ENCODE measurements around the gene PKDCC.

PKDCC gene

GRCh38 chr2:42087137-42087856, 39.5 kb downstream of the PKDCC start:
- no peak for DNase-seq (ENCODE audit: low read depth in 2 of 2)

- no peak for DNase-seq (ENCODE audit: low read depth in 2 of 2)
Measured at GRCh38 chr2:42087857-42088195, 40.0 kb downstream of the PKDCC start.

DNA sequence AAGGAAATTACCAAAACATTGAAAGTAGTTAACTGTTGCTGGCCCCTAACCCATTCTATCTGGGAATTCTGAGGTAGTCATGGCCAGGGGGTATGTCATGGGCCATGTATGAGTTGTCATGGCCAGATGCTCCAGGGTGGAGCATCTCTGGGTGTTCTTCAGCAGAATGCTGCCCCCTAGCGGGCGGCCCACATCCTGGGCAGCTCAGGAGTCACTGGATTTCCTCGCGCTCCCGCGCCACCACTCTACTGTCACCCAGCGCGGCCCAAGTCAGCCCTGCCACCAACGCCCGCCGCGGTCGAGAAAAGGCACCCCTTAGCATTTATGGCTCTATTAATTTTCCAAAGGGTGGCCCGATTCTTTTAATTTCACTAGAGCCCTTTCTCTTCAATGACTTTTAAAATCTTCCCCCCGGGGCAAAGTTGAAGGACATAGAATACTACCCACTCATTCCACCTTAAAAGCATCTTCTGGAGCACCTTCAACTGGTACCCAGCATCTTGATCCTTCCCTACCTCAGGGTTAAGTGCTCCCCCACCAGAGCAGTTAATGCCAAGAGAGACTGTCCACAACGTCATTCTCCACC, 41.6 kb downstream of the PKDCC start:
- no peak for DNase-seq (ENCODE audit: low read depth in 2 of 2)

DNA sequence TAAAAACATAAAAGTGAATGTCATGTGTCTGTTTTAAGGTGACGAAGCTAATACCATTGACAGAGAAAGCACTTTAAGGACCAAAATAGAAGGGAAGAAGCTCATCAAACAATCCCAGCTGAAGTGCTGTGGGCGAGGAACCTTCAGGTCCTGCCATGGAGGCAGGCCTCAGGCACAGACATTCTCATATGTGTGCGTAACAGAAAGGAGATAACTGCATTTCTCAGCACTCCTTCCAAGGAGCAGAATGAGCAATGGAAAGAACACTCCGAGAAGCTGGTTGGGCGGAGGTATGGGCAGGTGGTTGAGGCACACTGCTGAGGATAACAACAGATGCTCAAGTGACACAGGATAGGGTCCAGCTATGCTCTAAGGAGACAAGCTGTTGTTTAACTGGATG, 42.4 kb downstream of the PKDCC start:
- no peak for DNase-seq (ENCODE audit: low read depth in 2 of 2)

DNA sequence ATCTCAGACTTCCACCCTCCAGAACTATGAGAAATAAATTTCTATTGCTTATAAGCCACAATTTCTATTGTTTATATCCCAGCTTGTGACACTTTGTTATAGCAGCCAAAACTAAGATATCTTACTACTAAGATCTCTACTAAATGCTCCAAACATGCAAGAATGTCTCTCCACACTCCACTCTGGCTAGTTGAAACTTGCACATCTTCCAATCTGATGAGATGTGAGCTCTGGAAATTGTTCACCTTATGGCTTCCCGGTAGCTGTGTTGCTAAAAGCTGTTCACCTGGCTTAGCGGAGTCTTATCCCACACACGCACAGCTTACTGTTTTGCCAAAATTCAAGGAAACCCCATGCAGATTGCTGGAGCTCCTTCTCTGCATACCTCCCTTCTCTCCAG, 43.9 kb downstream of the PKDCC start:
- DNase-seq (ENCODE audit: low read depth in 2 of 2) = no peak

DNA sequence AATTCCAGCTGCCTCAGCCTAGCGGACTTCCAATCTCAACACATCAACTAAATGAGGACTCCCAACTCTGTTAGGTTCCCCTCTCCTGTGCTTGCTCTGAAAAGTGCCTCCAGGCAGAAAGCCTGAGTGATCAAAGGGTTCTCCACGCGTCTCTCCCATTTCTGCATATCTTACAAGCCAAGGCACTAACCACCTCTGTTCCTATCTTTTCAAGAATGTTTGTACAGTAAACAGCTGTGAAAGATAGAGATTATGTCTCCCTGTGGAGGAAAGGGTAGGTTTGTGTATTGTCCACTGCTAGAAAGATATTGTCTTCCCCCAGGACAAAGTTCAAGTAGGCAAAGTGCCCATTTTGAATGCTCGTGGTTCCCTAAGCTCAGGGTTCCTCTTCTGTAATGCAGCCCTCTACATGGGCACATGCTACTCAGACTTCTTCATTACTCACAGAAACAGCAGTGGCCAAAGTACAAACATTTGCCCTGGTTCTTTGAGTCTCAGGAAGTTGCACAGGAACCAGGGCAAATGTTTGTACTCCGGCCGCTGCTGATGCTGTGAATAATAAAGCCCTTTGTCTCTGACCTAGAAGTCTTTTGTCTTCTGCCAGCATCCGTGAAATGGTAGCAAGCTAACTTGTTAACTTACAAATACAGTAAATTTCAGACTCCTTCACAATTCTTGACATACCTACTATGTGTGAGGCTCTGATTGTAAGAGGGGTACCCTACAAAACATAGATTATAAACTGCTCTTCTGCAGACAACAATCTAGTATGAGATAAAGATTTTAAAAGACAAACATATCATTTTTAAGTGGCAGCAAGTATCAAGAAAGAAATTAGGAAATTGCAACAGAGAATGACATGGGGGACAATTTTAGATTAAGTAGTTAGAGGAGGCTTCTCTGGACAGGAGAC, 44.5 kb downstream of the PKDCC start:
- DNase-seq (ENCODE audit: low read depth in 2 of 2) = no peak

GRCh38 chr2:42094114-42094513, 46.3 kb downstream of the PKDCC start:
- DNase-seq (ENCODE audit: low read depth in 2 of 2) = no peak

DNA sequence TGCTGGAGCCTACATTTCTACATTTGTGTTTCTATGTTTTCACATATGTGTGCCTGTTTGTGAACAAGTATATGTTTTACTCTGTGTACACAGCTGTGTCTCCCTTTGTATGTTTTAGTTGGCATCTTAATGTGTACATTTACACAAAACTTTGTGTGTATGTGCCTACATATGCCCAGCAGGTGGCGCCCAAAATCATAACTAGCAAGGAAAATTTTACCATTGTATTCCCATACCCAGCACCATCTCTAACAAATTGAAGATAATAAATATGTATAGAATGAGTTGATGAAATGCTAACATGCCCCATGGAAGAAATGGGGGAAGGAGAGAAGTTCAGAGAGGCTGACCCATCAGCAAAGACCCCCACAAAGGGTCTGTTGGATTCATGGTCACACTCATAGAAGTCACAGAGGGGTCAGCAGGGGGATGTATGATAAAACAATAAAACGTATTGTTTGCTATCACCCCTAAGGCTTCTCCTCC, 48.1 kb downstream of the PKDCC start:
- peak; percentile 46 to 69 for DNase-seq (ENCODE audit: low read depth in 2 of 2)

DNA sequence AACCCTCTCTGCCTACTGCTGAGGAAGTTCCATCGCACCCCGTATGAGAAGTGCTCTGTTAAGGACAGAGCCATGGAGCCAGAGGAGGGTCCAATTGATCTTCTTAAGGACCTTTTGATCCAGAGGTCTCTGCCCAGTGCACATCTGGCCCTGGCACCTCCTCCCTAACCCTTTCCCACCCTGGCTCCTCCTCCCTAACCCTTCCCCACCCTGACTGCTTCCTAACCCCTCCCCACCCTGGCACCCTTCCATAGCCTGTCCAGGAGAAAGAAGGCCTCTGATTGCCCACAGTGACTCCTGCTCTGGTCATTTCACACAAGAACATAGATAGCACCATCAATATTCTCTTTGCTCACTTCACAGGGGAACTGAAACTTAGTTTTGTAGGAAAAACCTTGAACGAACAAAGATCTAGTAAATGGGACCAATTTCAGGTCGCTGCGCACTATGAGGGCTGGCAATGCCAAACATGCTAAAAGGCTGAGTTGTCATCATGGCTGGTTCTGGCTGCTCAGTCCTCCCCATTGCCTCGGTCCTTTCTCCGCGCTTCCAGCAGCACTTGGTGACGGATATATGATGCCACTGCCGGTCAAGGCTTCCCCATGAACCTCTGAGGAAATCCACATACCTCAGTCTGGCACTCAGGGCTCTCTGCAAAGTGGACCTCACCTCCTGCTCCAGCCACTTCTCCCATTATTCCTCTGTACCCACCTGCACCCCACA, 49.2 kb downstream of the PKDCC start:
- no peak for DNase-seq (ENCODE audit: low read depth in 2 of 2)

DNA sequence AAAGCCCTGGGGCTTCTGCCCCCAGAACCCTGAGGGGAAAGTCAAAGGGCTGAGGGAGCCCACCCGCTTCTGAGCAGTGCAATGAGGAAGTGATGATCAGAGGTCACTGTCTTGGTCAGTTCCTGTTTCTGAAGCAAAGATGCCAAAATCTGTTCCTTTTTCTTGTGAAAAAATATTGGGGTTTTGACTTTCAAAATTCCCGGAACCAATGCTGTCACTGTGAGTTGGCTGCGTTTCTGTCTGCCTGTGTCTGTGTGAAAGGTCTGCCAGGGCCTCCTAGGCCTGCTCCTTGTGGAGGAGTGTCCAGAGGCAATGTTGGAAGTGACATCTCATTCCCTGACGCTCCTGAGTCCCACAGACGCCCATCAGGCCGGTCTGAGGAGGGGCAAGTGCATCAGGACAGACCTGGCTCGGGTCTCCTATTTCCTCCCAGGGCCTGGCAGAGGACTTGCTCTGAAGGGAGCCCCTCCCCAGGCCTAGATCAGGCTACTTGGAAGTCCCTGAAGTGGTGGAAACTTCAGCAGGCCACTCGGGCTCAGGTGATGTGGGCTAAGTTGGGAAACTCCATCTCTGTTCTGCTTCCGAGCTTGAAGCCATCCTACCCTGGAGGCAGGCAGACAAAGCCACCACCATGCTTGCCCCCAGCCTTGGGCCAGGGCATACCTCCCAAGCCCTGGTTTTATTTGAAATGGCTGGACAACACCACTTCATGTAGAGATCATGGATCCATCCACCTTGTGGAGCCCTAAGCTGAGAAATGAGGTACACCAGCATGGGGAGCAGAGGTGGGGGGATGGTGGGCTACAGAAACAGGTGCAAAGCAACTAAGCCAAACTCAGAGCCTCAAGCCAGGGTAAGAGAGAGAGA, 51.0 kb downstream of the PKDCC start:
- no peak for DNase-seq (ENCODE audit: low read depth in 2 of 2)

- DNase-seq (ENCODE audit: low read depth in 2 of 2) = no peak
Measured at GRCh38 chr2:42099438-42100173, 51.8 kb downstream of the PKDCC start.

DNA sequence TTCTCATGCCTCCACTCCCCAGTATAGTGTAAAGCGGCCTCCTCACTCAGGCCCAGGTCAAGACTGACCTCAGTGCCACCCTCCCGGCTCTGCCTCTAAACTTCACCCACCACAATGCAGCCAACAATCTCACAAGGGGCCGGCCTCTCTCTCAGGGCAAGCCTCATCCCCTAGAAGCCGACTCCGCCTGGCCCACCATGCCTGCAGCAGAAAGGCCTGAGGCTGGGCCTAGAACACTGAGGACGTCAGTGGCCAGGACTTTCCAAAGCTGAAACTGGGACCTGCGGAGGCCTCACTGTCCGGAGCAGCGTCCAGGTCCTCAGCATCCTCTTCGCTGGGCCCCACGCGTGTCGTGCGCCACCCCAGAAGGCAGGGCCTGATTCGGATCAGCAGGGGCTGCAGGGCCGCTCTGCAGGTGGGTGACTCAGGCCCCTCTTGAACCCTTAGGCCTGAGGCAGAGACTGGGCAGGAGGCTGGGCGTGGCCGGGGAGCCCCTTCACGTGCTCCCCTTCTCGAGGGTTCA, 52.9 kb downstream of the PKDCC start:
- no peak for DNase-seq (ENCODE audit: low read depth in 2 of 2)

- peak in 1 of 2 donors; percentile 40 for DNase-seq (ENCODE audit: low read depth in 2 of 2)
Measured at GRCh38 chr2:42101206-42102023, 53.6 kb downstream of the PKDCC start.

GRCh38 chr2:42102024-42102590, 54.3 kb downstream of the PKDCC start:
- peak; percentile 87 to 89 for DNase-seq (ENCODE audit: low read depth in 2 of 2)

GRCh38 chr2:42102591-42103450, 55.0 kb downstream of the PKDCC start:
- DNase-seq (ENCODE audit: low read depth in 2 of 2) = no peak

GRCh38 chr2:42103829-42104228, 56.0 kb downstream of the PKDCC start:
- no peak for DNase-seq (ENCODE audit: low read depth in 2 of 2)

GRCh38 chr2:42104621-42105020, 56.8 kb downstream of the PKDCC start:
- DNase-seq (ENCODE audit: low read depth in 2 of 2) = no peak

All from stimulated activated CD8-positive, alpha-beta memory T cell treated with anti-CD3 and anti-CD28 coated beads, Interleukin-7, amount 100 ng/mL, for 1 hour (primary cell).